Endothelial cell (in vitro differentiated cells): Measurements from ENCODE around the gene MPC1. TPM values are rescaled to one million over a fixed set of nuclear protein-coding genes. Genes with fewer than 3 reads are reported as not detected.
A peak's percentile ranks its signal among the peaks of the same experiment; 100 is the strongest.
"Not testable (repeated sequence)": the region's sequence is repeated elsewhere in the genome, so short reads cannot be mapped to it uniquely, and the experiment has no call there.

Experiments used
- DNase-seq: peaks from one replicate; pipeline ENCODE4 v3.0.0; 2021; ENCODE audit warnings: low spot score
- H3K27ac Mint-ChIP-seq: one replicate; pipeline ENCODE4 v1.8.0; 2021; ENCODE audit warnings: mixed read lengths, inconsistent platforms; ENCODE audit not compliant: unreplicated experiment
- H3K27me3 Mint-ChIP-seq: one replicate; pipeline ENCODE4 v1.8.0; 2021; ENCODE audit warnings: mild to moderate bottlenecking, moderate library complexity, mixed read lengths, inconsistent platforms; ENCODE audit not compliant: unreplicated experiment
- H3K36me3 Mint-ChIP-seq: one replicate; pipeline ENCODE4 v1.8.0; 2021; ENCODE audit warnings: mild to moderate bottlenecking, low read depth, mixed read lengths, inconsistent platforms; ENCODE audit not compliant: unreplicated experiment
- H3K4me1 Mint-ChIP-seq: one replicate; pipeline ENCODE4 v1.8.0; 2021; ENCODE audit warnings: mild to moderate bottlenecking, mixed read lengths, inconsistent platforms; ENCODE audit not compliant: unreplicated experiment
- H3K4me3 Mint-ChIP-seq: one replicate; pipeline ENCODE4 v1.8.0; 2021; ENCODE audit warnings: mild to moderate bottlenecking, mixed read lengths, inconsistent platforms; ENCODE audit not compliant: unreplicated experiment
- H3K9me3 Mint-ChIP-seq: one replicate; pipeline ENCODE4 v1.8.0; 2021; ENCODE audit warnings: mixed read lengths, inconsistent platforms; ENCODE audit not compliant: unreplicated experiment
- CTCF ChIP-seq: fragments of 200-600 bp; sonication (generic); IDR thresholded peaks from one replicate; pipeline ENCODE4 v1.5.0; 2021; ENCODE audit warnings: antibody characterized with exemption; ENCODE audit not compliant: unreplicated experiment
- total RNA-seq: library from RNA; stranded (reverse); fragmentation: NEBNext Ultra II Directional; extraction: Animal tissue kit (Norgen Biotek cat#: 25700); gene quantifications from one replicate; pipeline ENCODE4 v1.2.1, GENCODE V29; 2021; ENCODE audit not compliant: unreplicated experiment

MPC1 gene
- total RNA-seq, 1 donor from 2014 or later, result 23.7 TPM

- H3K27ac Mint-ChIP-seq, H3K36me3 Mint-ChIP-seq, H3K27me3 Mint-ChIP-seq, H3K9me3 Mint-ChIP-seq, H3K4me1 Mint-ChIP-seq, H3K4me3 Mint-ChIP-seq: not testable (repeated sequence)
- peak; percentile 71 for DNase-seq
- TF ChIP-seq CTCF, result peak; percentile 75
These were observed 18.0 kb upstream of the MPC1 start for GRCh38 chr6:166400649-166401250.

- Mint-ChIP-seq H3K4me3 (no peak overlapping the region), H3K27ac (no peak overlapping the region), H3K9me3 (no peaks in the 10 kb centered on the region), H3K27me3 (peaks cover 7% of the 10 kb centered on the region), H3K36me3 (no peaks in the 10 kb centered on the region), H3K4me1 (peaks cover 3% of the 10 kb centered on the region)
- TF ChIP-seq CTCF, result no peak
- no peak for DNase-seq
These were observed 17.4 kb upstream of the MPC1 start for GRCh38 chr6:166400181-166400580.

- H3K27ac Mint-ChIP-seq, result peak overlapping the region; percentile 33
- DNase-seq, result no peak
- peaks cover 10% of the 10 kb centered on the region for H3K27me3 Mint-ChIP-seq
- H3K36me3 Mint-ChIP-seq, result no peaks in the 10 kb centered on the region
- H3K9me3 Mint-ChIP-seq, result no peaks in the 10 kb centered on the region
- H3K4me3 Mint-ChIP-seq, result no peak overlapping the region
- peaks cover 3% of the 10 kb centered on the region for H3K4me1 Mint-ChIP-seq
- TF ChIP-seq CTCF, result no peak
These were observed 15.6 kb upstream of the MPC1 start for GRCh38 chr6:166398348-166398747.

GRCh38 chr6:166397849-166398248 is 15.1 kb upstream of the MPC1 start:
- no peak overlapping the region for H3K4me3 Mint-ChIP-seq
- no peak for DNase-seq
- peaks cover 10% of the 10 kb centered on the region for H3K27me3 Mint-ChIP-seq
- H3K4me1 Mint-ChIP-seq, result peaks cover 3% of the 10 kb centered on the region
- H3K27ac Mint-ChIP-seq, result no peak overlapping the region
- H3K36me3 Mint-ChIP-seq, result no peaks in the 10 kb centered on the region
- TF ChIP-seq CTCF, result no peak
- H3K9me3 Mint-ChIP-seq, result no peaks in the 10 kb centered on the region

- H3K36me3 Mint-ChIP-seq, result no peaks in the 10 kb centered on the region
- no peak for TF ChIP-seq CTCF
- no peak overlapping the region for H3K4me3 Mint-ChIP-seq
- DNase-seq, result no peak
- H3K27me3 Mint-ChIP-seq, result peaks cover 10% of the 10 kb centered on the region
- no peaks in the 10 kb centered on the region for H3K9me3 Mint-ChIP-seq
- H3K27ac Mint-ChIP-seq, result no peak overlapping the region
- H3K4me1 Mint-ChIP-seq, result peaks cover 3% of the 10 kb centered on the region
These were observed 13.0 kb upstream of the MPC1 start for GRCh38 chr6:166395778-166396177.
